IMR-90 (cell line): ENCODE data around the gene MRPS10. TPM values are rescaled to one million over a fixed set of nuclear protein-coding genes. Genes with fewer than 3 reads are reported as not detected.

ENCODE experiments used
- ATAC-seq: fragments of 200-7000 bp; cut with Tn5 transposase; 2 replicates; pipeline ENCODE4 v1.9.1; 2020; ENCODE audit warnings: low read depth, mild to moderate bottlenecking, moderate library complexity
- BruUV-seq: library from RNA; stranded (reverse); fragments of 400-500 nt; replicated peaks from 2 replicates; lab custom pipeline; 2021; lab: Mats Ljungman, UMichigan
- CTCF ChIA-PET: fragments of 300-600 bp; formaldehyde crosslinking; extraction: SDS; loops from one replicate; lab custom pipeline; 2021; ENCODE audit warnings: antibody characterized with exemption; lab: Yijun Ruan, JAX
- POLR2A ChIA-PET: fragments of 300-600 bp; sonication (Branson Sonifier 250); formaldehyde crosslinking; loops from one replicate; lab custom pipeline; 2022; ENCODE audit warnings: antibody characterized with exemption; ENCODE audit not compliant: unreplicated experiment; lab: Charles Lee
- DNase-seq: peaks from one replicate; pipeline ENCODE4 v3.0.0; 2013
- H2AFZ ChIP-seq: replicated peaks from 2 replicates; pipeline ENCODE3; 2013; ENCODE audit warnings: low read length, mild to moderate bottlenecking; ENCODE audit not compliant: poor library complexity
- H2AK5ac ChIP-seq: 2 replicates; pipeline ENCODE4 v1.6.1; 2013; ENCODE audit warnings: low read depth, low read length, inconsistent platforms
- H2AK9ac ChIP-seq: replicated peaks from 2 replicates; pipeline ENCODE3; 2013; ENCODE audit warnings: mild to moderate bottlenecking, low read depth, low read length, moderate library complexity; ENCODE audit not compliant: poor library complexity
- H2BK120ac ChIP-seq: 2 replicates; pipeline ENCODE4 v1.6.1; 2013; ENCODE audit warnings: low read depth, low read length, inconsistent platforms
- H2BK15ac ChIP-seq: 3 replicates; pipeline ENCODE4 v1.6.1; 2013; ENCODE audit warnings: low read depth, low read length, inconsistent platforms
- H2BK20ac ChIP-seq: 2 replicates; pipeline ENCODE4 v1.6.1; 2013; ENCODE audit warnings: low read depth, mild to moderate bottlenecking, inconsistent platforms, low read length, moderate library complexity
- H2BK5ac ChIP-seq: 2 replicates; pipeline ENCODE4 v1.6.1; 2013; ENCODE audit warnings: mild to moderate bottlenecking, low read depth, low read length, inconsistent platforms; ENCODE audit not compliant: poor library complexity, severe bottlenecking
- H3K14ac ChIP-seq: replicated peaks from 2 replicates; pipeline ENCODE4 v1.6.1; 2013; ENCODE audit warnings: low read depth, low read length, inconsistent platforms
- H3K18ac ChIP-seq: 2 replicates; pipeline ENCODE4 v1.6.1; 2013; ENCODE audit warnings: low read depth, low read length, control low read depth
- H3K23ac ChIP-seq: 2 replicates; pipeline ENCODE4 v1.6.1; 2013; ENCODE audit warnings: low read depth, low read length, inconsistent platforms
- H3K27ac ChIP-seq: 2 replicates; pipeline ENCODE4 v1.5.1; 2013; ENCODE audit warnings: mild to moderate bottlenecking, control low read depth, low read length; ENCODE audit not compliant: insufficient read depth
- H3K27me3 ChIP-seq: 2 replicates; pipeline ENCODE4 v1.6.1; 2013; ENCODE audit warnings: low read length; ENCODE audit not compliant: control insufficient read depth, insufficient read depth
- H3K36me3 ChIP-seq: 2 replicates; pipeline ENCODE4 v1.6.1; 2013; ENCODE audit warnings: low read length, mixed read lengths; ENCODE audit not compliant: control insufficient read depth, insufficient read depth
- H3K4ac ChIP-seq: 2 replicates; pipeline ENCODE4 v1.6.1; 2013; ENCODE audit warnings: low read depth, low read length, inconsistent platforms
- H3K4me1 ChIP-seq: 2 replicates; pipeline ENCODE4 v1.6.1; 2013; ENCODE audit warnings: low read length, mixed read lengths; ENCODE audit not compliant: control insufficient read depth, insufficient read depth
- H3K4me2 ChIP-seq: 2 replicates; pipeline ENCODE4 v1.6.1; 2013; ENCODE audit warnings: low read depth, mild to moderate bottlenecking, control low read depth, low read length, moderate library complexity
- H3K4me3 ChIP-seq: 2 replicates; pipeline ENCODE4 v1.5.1; 2013; ENCODE audit warnings: low read depth, mild to moderate bottlenecking, control low read depth, low read length, moderate library complexity; ENCODE audit not compliant: insufficient read depth
- H3K56ac ChIP-seq: 2 replicates; pipeline ENCODE4 v1.6.1; 2013; ENCODE audit warnings: low read length, inconsistent platforms; ENCODE audit not compliant: insufficient read depth; ENCODE audit errors: extremely low read depth
- H3K79me1 ChIP-seq, 2 experiments: 2 replicates each; pipeline ENCODE4 v1.6.1; 2013; ENCODE audit warnings: low read length in 2 of 2, inconsistent platforms in 1 of 2, low read depth in 1 of 2
- H3K9ac ChIP-seq: 2 replicates; pipeline ENCODE4 v1.6.1; 2013; ENCODE audit warnings: low read depth, low read length, control low read depth
- H3K9me1 ChIP-seq: 2 replicates; pipeline ENCODE4 v1.6.1; 2013; ENCODE audit warnings: low read length, inconsistent platforms; ENCODE audit not compliant: insufficient read depth
- H3K9me3 ChIP-seq: 2 replicates; pipeline ENCODE4 v1.6.1; 2013; ENCODE audit warnings: low read length; ENCODE audit not compliant: control insufficient read depth, insufficient read depth
- H4K20me1 ChIP-seq: 2 replicates; pipeline ENCODE4 v1.6.1; 2013; ENCODE audit warnings: low read length, inconsistent platforms; ENCODE audit not compliant: insufficient read depth
- H4K5ac ChIP-seq: 2 replicates; pipeline ENCODE4 v1.6.1; 2013; ENCODE audit warnings: mild to moderate bottlenecking, low read depth, low read length, control low read depth
- H4K8ac ChIP-seq, 2 experiments: 2 replicates each; pipeline ENCODE4 v1.6.1; 2013; ENCODE audit warnings: low read depth in 2 of 2, low read length in 2 of 2, control low read depth in 1 of 2, inconsistent platforms in 1 of 2
- H4K91ac ChIP-seq: 2 replicates; pipeline ENCODE4 v1.6.1; 2013; ENCODE audit warnings: low read depth, low read length, inconsistent platforms; ENCODE audit not compliant: insufficient read depth
- BHLHE40 ChIP-seq: fragments of 150-350 bp; IDR thresholded peaks from 2 replicates; pipeline ENCODE4 v1.6.1; 2016; ENCODE audit warnings: mild to moderate bottlenecking, low read depth, low read length
- CEBPB ChIP-seq: IDR thresholded peaks from 2 replicates; pipeline ENCODE4 v1.6.1; 2012; ENCODE audit warnings: low read depth, low read length, improper control_type of control experiment
- CHD1 ChIP-seq: IDR thresholded peaks from 2 replicates; pipeline ENCODE4 v1.6.1; 2012; ENCODE audit warnings: low read depth, low read length, improper control_type of control experiment
- ELK1 ChIP-seq: fragments of 150-350 bp; IDR thresholded peaks from 2 replicates; pipeline ENCODE4 v1.6.1; 2016; ENCODE audit warnings: low read depth, mild to moderate bottlenecking, low read length, moderate library complexity, borderline replicate concordance
- MAFK ChIP-seq: IDR thresholded peaks from 2 replicates; pipeline ENCODE4 v1.6.1; 2012; ENCODE audit warnings: low read depth, low read length, improper control_type of control experiment
- MAZ ChIP-seq: IDR thresholded peaks from 2 replicates; pipeline ENCODE4 v1.6.1; 2012; ENCODE audit warnings: low read depth, mild to moderate bottlenecking, low read length, improper control_type of control experiment, moderate library complexity, borderline replicate concordance
- NFE2L2 ChIP-seq: fragments of 150-350 bp; IDR thresholded peaks from 2 replicates; pipeline ENCODE4 v1.6.1; 2016; ENCODE audit warnings: low read depth, mild to moderate bottlenecking, low read length
- POLR2A ChIP-seq: IDR thresholded peaks from 2 replicates; pipeline ENCODE4 v1.6.1; 2012; ENCODE audit warnings: mild to moderate bottlenecking, low read depth, low read length
- RAD21 ChIP-seq: IDR thresholded peaks from 2 replicates; pipeline ENCODE4 v1.6.1; 2012; ENCODE audit warnings: low read length, improper control_type of control experiment
- RCOR1 ChIP-seq: IDR thresholded peaks from 2 replicates; pipeline ENCODE4 v1.6.1; 2012; ENCODE audit warnings: mild to moderate bottlenecking, low read length, improper control_type of control experiment; ENCODE audit not compliant: insufficient replicate concordance
- RFX5 ChIP-seq: IDR thresholded peaks from 2 replicates; pipeline ENCODE4 v1.8.0; 2012; ENCODE audit warnings: low read depth, mild to moderate bottlenecking, low read length, moderate library complexity
- SMC3 ChIP-seq: fragments of 150-350 bp; IDR thresholded peaks from 2 replicates; pipeline ENCODE4 v1.6.1; 2016; ENCODE audit warnings: low read depth, mild to moderate bottlenecking, antibody characterized with exemption, low read length, moderate library complexity
- WGBS, 2 experiments: methylation state at CpG; one replicate each; pipeline versions ENCODE4 v1.1.5 to v1.1.7; 2013; ENCODE audit warnings: missing lambda C conversion rate in 2 of 2; ENCODE audit not compliant: insufficient read length in 1 of 2; ENCODE audit errors: extremely low coverage in 2 of 2; 5-methylcytosine and 5-hydroxymethylcytosine counted together
- dilution Hi-C: fragments of 300-500 bp; cut with HindIII; formaldehyde crosslinking; loops from one replicate; pipeline ENCODE4 v1.14.3; 2018; ENCODE audit warnings: low sequenced_read_pairs; ENCODE audit not compliant: unreplicated experiment
- in situ Hi-C: fragments of 300-500 bp; cut with MboI; formaldehyde crosslinking; loops from 3 replicates; pipeline ENCODE4 v1.14.3; 2019; ENCODE audit warnings: low sequenced_read_pairs, inconsistent platforms, mixed read lengths
- intact Hi-C: fragments of 100-400 bp; cut with micrococcal nuclease; formaldehyde crosslinking; loops from 2 replicates; pipeline ENCODE4 v1.10.0; 2022
- polyA plus RNA-seq, 3 experiments: library from polyadenylated mRNA; depleted of rRNA; stranded (reverse); fragments of >200 nt; gene quantifications; 2 replicates each; pipeline ENCODE4 v1.2.3, GENCODE V29; 2012; ENCODE audit warnings: low replicate concordance in 1 of 3
- total RNA-seq: library from RNA; depleted of rRNA; stranded (reverse); fragments of >200 nt; gene quantifications from 2 replicates; pipeline ENCODE4 v1.2.3, GENCODE V29; 2012
- TF ChIP-seq, protein P1 (sequence below): fragments of 150-350 bp; IDR thresholded peaks from 2 replicates; pipeline ENCODE4 v1.6.1; 2017; ENCODE audit warnings: mild to moderate bottlenecking, antibody characterized with exemption, low read length, low read depth
- TF ChIP-seq, protein P2 (sequence below): conservative IDR thresholded peaks from 2 replicates; pipeline ENCODE4 v1.5.1; 2012; ENCODE audit warnings: mild to moderate bottlenecking, low read depth, low read length, improper control_type of control experiment

The MRPS10 gene
- total and polyA plus RNA-seq, 2 of the 4 experiments (the other 2 are of a cell fraction) = 28.5 to 47.0 TPM

- Histone ChIP-seq H4K91ac (no peak overlapping the region), H4K5ac (no peak overlapping the region), H2BK5ac (no peak overlapping the region), H3K4me2 (no peak overlapping the region), H3K56ac (no peak overlapping the region), H4K8ac (no peak overlapping the region), H3K9me1 (no peaks in the 10 kb centered on the region), H2AFZ (no peak overlapping the region), H3K9me3 (no peaks in the 10 kb centered on the region), H2BK120ac (no peak overlapping the region), H2BK20ac (no peak overlapping the region), H3K4ac (no peak overlapping the region), H2AK9ac (no peak overlapping the region), H3K18ac (no peak overlapping the region), H2AK5ac (no peak overlapping the region), H4K20me1 (no peaks in the 10 kb centered on the region), H3K36me3 (no peaks in the 10 kb centered on the region), H3K27me3 (no peaks in the 10 kb centered on the region), H3K4me3 (no peak overlapping the region), H2BK15ac (no peak overlapping the region), H3K23ac (no peak overlapping the region), H3K27ac (no peak overlapping the region), H3K4me1 (no peaks in the 10 kb centered on the region), H3K14ac (no peak overlapping the region), H3K79me1 (no peaks in the 10 kb centered on the region), H3K9ac (no peak overlapping the region)
- no TSS peak for BruUV-seq
- ATAC-seq = no peak
- no peak for DNase-seq
- intact Hi-C loops (no loop called here), in situ Hi-C loops (no loop called here), dilution Hi-C loops (no loop called here)
- ChIA-PET POLR2A (no interaction called here), CTCF (interaction anchor here (1.2 kb wide), 1 partner anchor 42 kb away, joined by 3 read pairs; no protein-coding TSS in a partner anchor)
- TF ChIP-seq SMC3 (no peak), MAFK (no peak), CHD1 (no peak), MAZ (no peak), NFE2L2 (no peak), RAD21 (no peak), CEBPB (no peak), RFX5 (no peak), BHLHE40 (no peak), ELK1 (no peak), POLR2A (no peak), RCOR1 (no peak)
- TF ChIP-seq, protein P1, sequence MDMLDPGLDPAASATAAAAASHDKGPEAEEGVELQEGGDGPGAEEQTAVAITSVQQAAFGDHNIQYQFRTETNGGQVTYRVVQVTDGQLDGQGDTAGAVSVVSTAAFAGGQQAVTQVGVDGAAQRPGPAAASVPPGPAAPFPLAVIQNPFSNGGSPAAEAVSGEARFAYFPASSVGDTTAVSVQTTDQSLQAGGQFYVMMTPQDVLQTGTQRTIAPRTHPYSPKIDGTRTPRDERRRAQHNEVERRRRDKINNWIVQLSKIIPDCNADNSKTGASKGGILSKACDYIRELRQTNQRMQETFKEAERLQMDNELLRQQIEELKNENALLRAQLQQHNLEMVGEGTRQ = no peak
- TF ChIP-seq, protein P2, sequence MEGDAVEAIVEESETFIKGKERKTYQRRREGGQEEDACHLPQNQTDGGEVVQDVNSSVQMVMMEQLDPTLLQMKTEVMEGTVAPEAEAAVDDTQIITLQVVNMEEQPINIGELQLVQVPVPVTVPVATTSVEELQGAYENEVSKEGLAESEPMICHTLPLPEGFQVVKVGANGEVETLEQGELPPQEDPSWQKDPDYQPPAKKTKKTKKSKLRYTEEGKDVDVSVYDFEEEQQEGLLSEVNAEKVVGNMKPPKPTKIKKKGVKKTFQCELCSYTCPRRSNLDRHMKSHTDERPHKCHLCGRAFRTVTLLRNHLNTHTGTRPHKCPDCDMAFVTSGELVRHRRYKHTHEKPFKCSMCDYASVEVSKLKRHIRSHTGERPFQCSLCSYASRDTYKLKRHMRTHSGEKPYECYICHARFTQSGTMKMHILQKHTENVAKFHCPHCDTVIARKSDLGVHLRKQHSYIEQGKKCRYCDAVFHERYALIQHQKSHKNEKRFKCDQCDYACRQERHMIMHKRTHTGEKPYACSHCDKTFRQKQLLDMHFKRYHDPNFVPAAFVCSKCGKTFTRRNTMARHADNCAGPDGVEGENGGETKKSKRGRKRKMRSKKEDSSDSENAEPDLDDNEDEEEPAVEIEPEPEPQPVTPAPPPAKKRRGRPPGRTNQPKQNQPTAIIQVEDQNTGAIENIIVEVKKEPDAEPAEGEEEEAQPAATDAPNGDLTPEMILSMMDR = no peak
- WGBS, 2 experiments = 67% methylated on average over 1 of the region's 7 CpGs; no CpG with 5 or more reads in 1 of the 2 experiments
Measured at GRCh38 chr6:42171813-42172581, 45.7 kb downstream of the MRPS10 start.
